GM19328 (cell line): ENCODE results near the gene CHD6.

Source experiments
- ATAC-seq: cut with Tn5 transposase; IDR thresholded peaks from one replicate; pipeline ENCODE4 v1.9.1; 2021; ENCODE audit warnings: mild to moderate bottlenecking, moderate library complexity; ENCODE audit not compliant: unreplicated experiment

The CHD6 gene

DNA sequence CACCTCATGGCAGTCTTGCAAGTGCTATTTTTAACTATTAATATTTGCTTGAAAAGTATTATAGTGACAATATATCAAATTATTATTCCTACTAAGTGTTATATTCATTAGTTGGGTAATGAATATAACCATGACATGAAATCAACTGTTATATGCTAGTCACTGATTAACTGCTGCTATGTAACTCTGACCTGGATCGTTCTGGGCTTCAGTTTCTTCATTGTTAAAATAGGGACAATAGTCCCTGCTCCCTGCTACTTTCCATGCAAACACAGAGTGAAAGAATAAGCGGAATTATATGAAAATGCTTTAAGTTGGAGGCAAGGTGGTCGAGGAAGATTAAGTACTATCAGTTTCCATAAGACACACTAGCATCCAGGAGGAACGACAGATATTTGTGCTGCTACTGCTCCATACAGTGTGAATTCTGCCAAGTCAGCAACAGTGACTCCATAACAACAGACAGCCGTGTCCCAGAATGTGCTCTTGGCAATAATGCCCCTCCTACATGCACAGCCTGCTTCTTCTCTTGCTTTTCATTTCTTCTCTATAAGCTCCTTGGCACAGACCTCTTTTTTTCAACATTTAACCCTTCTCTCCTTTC lies 107.2 kb downstream of the CHD6 start:
- ATAC-seq: no peak

GRCh38 chr20:41510224-41510623 lies 108.0 kb downstream of the CHD6 start:
- no peak for ATAC-seq

GRCh38 chr20:41509316-41510200 lies 108.6 kb downstream of the CHD6 start:
- ATAC-seq: no peak

GRCh38 chr20:41508335-41508734 lies 109.8 kb downstream of the CHD6 start:
- no peak for ATAC-seq

DNA sequence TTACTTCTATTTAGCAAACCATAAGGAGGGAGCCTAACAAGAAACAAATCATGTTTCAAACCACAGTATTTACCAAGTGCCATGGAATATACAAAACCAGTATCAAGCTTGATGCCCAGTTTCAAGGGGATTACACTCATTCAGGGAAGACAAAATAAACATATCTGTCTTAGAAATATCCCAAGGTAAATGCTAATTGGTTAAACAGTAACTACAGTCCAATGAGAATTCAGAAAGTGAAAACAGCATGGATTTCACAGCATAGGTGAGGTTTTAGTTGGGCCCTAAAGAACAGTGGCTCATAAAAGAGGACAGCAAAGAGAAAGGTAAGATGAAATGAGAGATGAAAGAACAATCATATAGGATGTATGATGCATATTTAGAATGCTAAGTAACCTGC lies 110.3 kb downstream of the CHD6 start:
- ATAC-seq: no peak

- ATAC-seq: no peak
These were observed 110.7 kb downstream of the CHD6 start for GRCh38 chr20:41507436-41507835.

- ATAC-seq: no peak
These were observed 111.8 kb downstream of the CHD6 start for GRCh38 chr20:41506192-41506915.

- ATAC-seq: no peak
These were observed 113.0 kb downstream of the CHD6 start for GRCh38 chr20:41505184-41505583.

GRCh38 chr20:41501376-41501775 lies 116.8 kb downstream of the CHD6 start:
- no peak for ATAC-seq

GRCh38 chr20:41499961-41500725 lies 118.0 kb downstream of the CHD6 start:
- no peak for ATAC-seq

GRCh38 chr20:41499064-41499463 lies 119.1 kb downstream of the CHD6 start:
- ATAC-seq: no peak

- no peak for ATAC-seq
These were observed 120.8 kb downstream of the CHD6 start for GRCh38 chr20:41497186-41497895.

GRCh38 chr20:41494451-41494850 lies 123.7 kb downstream of the CHD6 start:
- no peak for ATAC-seq

DNA sequence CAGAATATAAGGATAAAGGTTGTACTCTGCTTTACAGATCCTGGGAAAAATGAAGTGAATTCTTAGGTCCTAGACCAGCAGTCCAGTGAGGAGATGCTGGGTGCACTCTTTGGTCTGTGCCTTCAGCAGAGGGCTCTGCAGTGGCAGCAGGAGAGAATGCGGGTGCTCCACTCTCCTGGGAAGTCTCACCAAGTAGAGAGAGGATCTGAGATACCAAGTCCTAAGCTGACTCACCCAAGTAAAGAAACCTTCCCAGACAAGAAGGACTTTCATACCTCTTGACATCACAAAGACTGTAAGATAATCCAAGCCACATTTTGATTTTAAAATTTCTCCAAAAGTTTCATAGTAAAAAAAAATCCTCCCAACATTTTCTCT lies 134.6 kb downstream of the CHD6 start:
- ATAC-seq: no peak

- no peak for ATAC-seq
These were observed 135.3 kb downstream of the CHD6 start for GRCh38 chr20:41482647-41483552.

DNA sequence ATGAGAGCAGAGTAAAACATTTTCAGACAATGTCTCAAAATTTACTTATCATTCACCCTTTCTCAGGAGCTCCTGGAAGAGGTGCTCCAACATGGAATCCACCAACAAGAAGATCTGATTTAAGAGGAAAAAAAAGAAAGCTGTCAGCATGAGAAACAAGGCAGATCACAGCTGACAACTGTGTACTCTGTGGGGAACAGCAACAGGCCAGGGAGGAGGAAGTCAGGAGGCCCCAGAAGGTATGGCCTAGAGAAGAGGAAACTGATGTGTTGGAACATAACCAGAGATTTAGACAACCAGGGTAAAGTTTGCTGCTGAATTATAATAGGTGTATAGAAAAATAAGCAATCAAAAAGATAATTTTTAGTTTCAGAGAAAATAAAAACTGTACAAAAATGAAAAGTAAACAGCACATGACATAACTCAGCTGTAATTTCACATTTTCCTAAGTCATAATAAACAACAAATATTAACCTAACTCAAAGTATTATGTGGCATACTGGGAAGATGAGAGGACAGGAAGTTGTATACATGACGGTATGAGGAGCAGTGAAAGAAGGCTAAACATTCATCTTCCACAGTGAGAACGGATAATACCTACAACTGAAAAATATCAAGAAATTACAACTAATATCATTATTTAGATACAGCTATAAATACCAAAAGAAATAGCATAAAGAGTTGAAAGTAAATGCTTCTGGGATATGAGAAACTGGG lies 138.0 kb downstream of the CHD6 start:
- no peak for ATAC-seq

DNA sequence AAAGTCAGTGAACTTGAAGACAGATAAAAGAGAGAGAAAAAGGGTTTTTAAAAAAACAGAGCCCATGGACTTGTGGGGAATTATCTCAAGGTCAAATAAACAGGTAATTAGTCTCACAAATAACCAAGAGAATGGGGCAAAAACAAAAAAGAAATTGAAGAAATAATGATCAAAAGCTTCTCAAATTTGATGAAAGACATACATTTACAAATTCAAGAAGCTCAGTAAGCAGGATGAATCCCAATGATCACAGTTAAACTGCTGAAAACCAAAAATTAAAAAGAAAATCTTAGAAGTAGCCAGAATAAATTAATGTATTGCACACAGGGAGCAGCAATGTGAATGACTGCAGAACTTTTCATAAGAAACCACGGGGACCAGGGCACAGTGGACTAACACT lies 139.1 kb downstream of the CHD6 start:
- no peak for ATAC-seq

GRCh38 chr20:41478026-41478425 lies 140.2 kb downstream of the CHD6 start:
- ATAC-seq: no peak

DNA sequence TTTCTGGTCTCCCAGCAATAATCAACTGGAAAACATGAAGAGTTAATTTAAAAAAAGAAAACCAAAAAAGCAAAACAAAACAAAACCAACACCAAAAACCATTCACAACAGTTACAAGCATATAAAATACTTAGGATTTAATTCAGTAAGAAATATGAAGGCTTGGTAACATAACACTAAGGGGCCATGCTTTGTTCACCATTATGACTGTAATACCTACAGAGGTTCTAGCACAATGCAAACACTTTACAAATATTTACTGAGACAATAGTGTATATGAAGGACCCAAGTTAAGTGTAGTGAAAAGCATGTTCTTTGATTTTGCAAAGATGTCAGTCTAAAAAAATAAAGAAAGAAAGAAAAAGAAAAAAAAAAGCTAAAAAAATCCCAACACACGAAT lies 141.7 kb downstream of the CHD6 start:
- no peak for ATAC-seq
